ENCODE results near the gene CYB5D1.

GRCh38 chr17:7852262-7852670 lies 5.5 kb upstream of the CYB5D1 start:
- TF ChIP-seq ZFX (IDR thresholded peaks at IDR 0.05) (no peak), CTCF (conservative IDR thresholded peaks at IDR 0.05) (no peak)
